LoVo (cell line): Measurements from ENCODE around the gene GATAD2A.
A peak's percentile ranks its signal among the peaks of the same experiment; 100 is the strongest.
"Not testable (repeated sequence)": the region's sequence is repeated elsewhere in the genome, so short reads cannot be mapped to it uniquely, and the experiment has no call there.

Source experiments
- DNase-seq: peaks from one replicate; pipeline ENCODE4 v3.0.0-alpha.2; 2016; ENCODE audit warnings: low spot score

Gene GATAD2A

GRCh38 chr19:19388568-19389555, 16.6 kb upstream of the GATAD2A start:
- no peak for DNase-seq

GRCh38 chr19:19389683-19390082, 15.8 kb upstream of the GATAD2A start:
- DNase-seq, result not testable (repeated sequence)

- not testable (repeated sequence) for DNase-seq
These were observed 11.1 kb upstream of the GATAD2A start for GRCh38 chr19:19394333-19394732.

- DNase-seq, result no peak
These were observed 5.6 kb upstream of the GATAD2A start for GRCh38 chr19:19399733-19400433.

- DNase-seq, result no peak
These were observed 2.7 kb upstream of the GATAD2A start for GRCh38 chr19:19402656-19403372.

GRCh38 chr19:19403373-19403901, 2.0 kb upstream of the GATAD2A start:
- DNase-seq, result peak; percentile 63

- DNase-seq, result peak; percentile 27
These were observed 749 bp downstream of the GATAD2A start for GRCh38 chr19:19405971-19406877.

GRCh38 chr19:19406878-19407632, 1.6 kb downstream of the GATAD2A start:
- DNase-seq, result peak; percentile 74

- no peak for DNase-seq
These were observed 2.1 kb downstream of the GATAD2A start for GRCh38 chr19:19407633-19407930.

- no peak for DNase-seq
These were observed 3.7 kb downstream of the GATAD2A start for GRCh38 chr19:19409205-19409604.

GRCh38 chr19:19409631-19410030, 4.2 kb downstream of the GATAD2A start:
- DNase-seq, result no peak

GRCh38 chr19:19410553-19411550, 5.4 kb downstream of the GATAD2A start:
- no peak for DNase-seq

GRCh38 chr19:19416280-19416679, 10.8 kb downstream of the GATAD2A start:
- DNase-seq, result no peak

GRCh38 chr19:19417046-19417445, 11.6 kb downstream of the GATAD2A start:
- no peak for DNase-seq

- DNase-seq, result no peak
These were observed 12.3 kb downstream of the GATAD2A start for GRCh38 chr19:19417628-19418245.

GRCh38 chr19:19418555-19419260, 13.2 kb downstream of the GATAD2A start:
- DNase-seq, result no peak

- DNase-seq, result no peak
These were observed 15.3 kb downstream of the GATAD2A start for GRCh38 chr19:19420570-19421298.
